Spleen (tissue), 3 donors: ENCODE results near the gene NRXN3.

ENCODE experiments used
- POLR2A ChIP-seq, 3 donors: fragments of 450-650 bp; IDR thresholded peaks; one replicate each; pipeline ENCODE4 v1.5.1; 2017; ENCODE audit warnings: antibody characterized with exemption in 3 of 3, mild to moderate bottlenecking in 1 of 3
- POLR2AphosphoS5 ChIP-seq, 3 donors: sonication (generic); formaldehyde crosslinking; IDR thresholded peaks; one replicate each; pipeline ENCODE4 v1.5.1; 2017; ENCODE audit warnings: antibody characterized with exemption in 3 of 3

- TF ChIP-seq POLR2A (IDR thresholded peaks at IDR 0.05) (no peak), POLR2AphosphoS5 (IDR thresholded peaks at IDR 0.05) (no peak)
Observed at GRCh38 chr14:79548836-79549235, 1378.7 kb downstream of the NRXN3 start.
